Stimulated activated CD4-positive, alpha-beta T cell treated with anti-CD3 and anti-CD28 coated beads, Interleukin-4, amount 100 ng/mL, for 4 hours (primary cell): ENCODE measurements around the gene SLC9A8.

Source experiments
- DNase-seq, 2 experiments: peaks; one replicate each; pipeline ENCODE4 v3.0.0-alpha.2; 2020

Gene SLC9A8

GRCh38 chr20:49787371-49788357 is 25.0 kb upstream of the SLC9A8 start:
- DNase-seq, result no peak

GRCh38 chr20:49790077-49790798 is 22.4 kb upstream of the SLC9A8 start:
- no peak for DNase-seq

- DNase-seq, result no peak
These were observed 21.5 kb upstream of the SLC9A8 start for GRCh38 chr20:49791165-49791564.

- no peak for DNase-seq
These were observed 20.6 kb upstream of the SLC9A8 start for GRCh38 chr20:49792006-49792405.

- DNase-seq, result no peak
These were observed 20.0 kb upstream of the SLC9A8 start for GRCh38 chr20:49792611-49793010.

GRCh38 chr20:49794336-49795134 is 18.1 kb upstream of the SLC9A8 start:
- no peak for DNase-seq

GRCh38 chr20:49795135-49795424 is 17.5 kb upstream of the SLC9A8 start:
- DNase-seq, result no peak

- DNase-seq, result no peak
These were observed 15.9 kb upstream of the SLC9A8 start for GRCh38 chr20:49796600-49797343.

GRCh38 chr20:49797344-49797615 is 15.3 kb upstream of the SLC9A8 start:
- DNase-seq, result no peak

GRCh38 chr20:49798718-49799117 is 13.9 kb upstream of the SLC9A8 start:
- no peak for DNase-seq

GRCh38 chr20:49799698-49800097 is 12.9 kb upstream of the SLC9A8 start:
- DNase-seq, result no peak

GRCh38 chr20:49803418-49803817 is 9.2 kb upstream of the SLC9A8 start:
- no peak for DNase-seq

GRCh38 chr20:49804364-49804763 is 8.3 kb upstream of the SLC9A8 start:
- DNase-seq, result no peak

- DNase-seq, result peak; percentile 9 to 26
These were observed 7.3 kb upstream of the SLC9A8 start for GRCh38 chr20:49805224-49805876.

GRCh38 chr20:49808753-49809152 is 3.9 kb upstream of the SLC9A8 start:
- DNase-seq, result no peak

- DNase-seq, result no peak
These were observed 2.7 kb upstream of the SLC9A8 start for GRCh38 chr20:49809803-49810359.

- no peak for DNase-seq
These were observed 2.0 kb upstream of the SLC9A8 start for GRCh38 chr20:49810491-49811190.

- DNase-seq, result no peak
These were observed 662 bp upstream of the SLC9A8 start for GRCh38 chr20:49811825-49812506.

GRCh38 chr20:49813305-49813974 is 812 bp downstream of the SLC9A8 start:
- no peak for DNase-seq

- DNase-seq, result no peak
These were observed 1.5 kb downstream of the SLC9A8 start for GRCh38 chr20:49814057-49814694.
